ENCODE measurements around the gene PDIK1L.

Gene PDIK1L

DNA sequence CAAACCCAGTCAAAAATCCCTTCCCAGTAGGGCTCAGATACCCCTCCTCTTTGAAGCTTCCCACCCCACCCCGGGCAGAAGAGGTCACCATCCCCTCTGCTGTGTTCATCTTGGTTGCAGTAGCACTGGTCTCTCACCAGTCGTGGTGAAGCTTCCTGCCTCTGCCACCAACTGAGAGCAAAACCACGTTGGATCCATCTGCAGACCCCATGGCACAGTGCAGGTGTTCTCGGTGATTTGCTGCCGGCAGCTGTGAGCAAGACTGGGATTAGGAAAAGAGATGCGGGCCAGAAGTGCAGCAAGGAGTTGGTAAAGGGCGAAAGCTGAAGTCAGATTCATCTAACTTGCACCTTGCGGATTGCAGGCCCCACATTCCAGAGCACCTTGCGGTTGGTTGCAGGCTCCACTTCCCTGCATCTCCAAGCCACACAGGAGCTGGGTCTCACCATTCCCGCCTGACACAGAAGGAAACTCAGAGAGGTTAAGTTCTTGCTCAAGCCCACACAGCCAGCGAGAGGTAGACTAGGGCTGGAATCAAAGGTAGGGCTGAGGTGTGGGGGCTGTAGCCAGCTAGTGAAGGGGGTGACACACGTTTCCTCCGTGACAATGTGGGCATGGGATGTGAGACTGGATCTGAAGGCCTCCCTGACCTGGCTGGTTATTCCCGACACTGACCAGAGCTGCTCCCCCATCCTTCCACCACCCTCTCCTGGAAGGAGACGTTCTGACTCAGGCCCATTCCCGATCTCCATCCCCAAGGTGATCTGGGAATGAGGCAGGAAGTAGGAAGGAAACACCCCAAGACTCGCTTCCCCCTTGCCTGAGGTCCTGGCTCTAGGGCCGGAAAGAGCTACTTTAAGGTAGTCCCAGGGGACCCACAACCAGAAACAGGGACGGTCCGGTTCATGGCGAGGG, 44.0 kb downstream of the PDIK1L start:
- no peak for DNase-seq (ENCODE audit: low read depth, low spot score)

DNA sequence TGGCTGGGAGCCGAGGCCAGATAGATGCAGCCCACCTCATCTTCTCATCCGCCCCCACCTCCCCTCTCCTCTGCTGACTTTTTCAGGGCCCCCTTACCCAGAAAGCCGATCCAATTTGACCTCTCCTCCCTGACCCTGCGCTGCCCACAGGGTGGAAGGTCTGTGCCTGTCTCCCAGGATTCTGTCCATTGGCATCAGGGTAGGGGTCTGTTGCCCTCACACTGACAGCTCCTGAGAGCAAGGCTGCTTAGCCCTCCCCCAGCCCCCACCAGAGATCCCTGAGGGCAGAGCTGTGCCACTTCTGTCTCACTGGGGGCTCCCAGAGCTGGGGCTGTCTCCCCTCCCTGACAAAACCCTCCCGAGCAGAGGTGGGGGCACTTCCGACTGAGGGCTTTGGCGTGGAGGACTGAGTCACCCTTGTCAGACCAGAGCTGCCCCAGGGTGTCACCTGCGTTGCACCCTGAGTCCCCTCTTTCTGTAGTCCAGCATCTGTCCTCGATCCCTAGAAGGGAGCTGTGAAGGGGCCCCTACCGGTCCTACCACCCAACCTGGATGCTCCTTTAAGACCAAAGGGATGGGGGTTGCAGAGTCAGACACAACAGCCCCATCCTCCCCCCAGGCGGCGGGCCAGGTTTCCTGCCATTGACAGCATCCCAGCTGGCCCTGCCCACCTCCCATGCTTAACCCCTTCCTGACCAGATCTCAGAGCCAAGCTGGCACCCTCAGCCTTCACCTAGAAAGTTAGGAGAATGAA, 44.8 kb downstream of the PDIK1L start:
- DNase-seq (ENCODE audit: low read depth, low spot score), result no peak

DNA sequence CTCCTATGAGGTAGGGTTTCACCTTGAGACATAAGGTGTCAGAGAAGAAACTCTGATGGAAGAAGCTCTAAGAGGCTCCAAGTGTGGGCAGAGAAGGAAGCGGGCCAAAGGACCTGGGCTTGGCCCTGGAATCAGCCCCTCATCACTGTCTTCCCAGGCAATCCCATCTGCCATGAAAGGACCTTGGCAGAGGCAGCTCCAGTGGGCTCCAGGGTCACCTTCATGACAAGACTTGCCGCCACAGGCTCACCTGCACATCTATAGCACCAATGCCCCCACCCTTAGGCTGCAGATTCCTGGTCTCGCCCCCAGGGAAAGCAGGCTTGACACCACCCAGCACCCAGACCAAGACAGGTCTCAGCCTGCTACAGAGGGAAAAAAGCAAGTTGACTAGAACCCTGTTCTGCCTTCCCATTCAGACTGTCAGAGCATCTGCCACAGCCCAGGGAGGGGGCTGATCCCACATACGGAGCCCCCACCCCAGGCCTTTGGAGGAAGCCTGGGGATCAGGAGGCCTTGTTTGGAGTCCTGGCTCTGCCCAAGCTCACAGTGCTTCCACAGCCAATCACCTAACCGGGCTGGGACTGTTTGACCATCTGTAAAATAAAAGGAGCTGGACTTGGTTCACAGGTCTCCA, 46.8 kb downstream of the PDIK1L start:
- no peak for DNase-seq (ENCODE audit: low read depth, low spot score)

DNA sequence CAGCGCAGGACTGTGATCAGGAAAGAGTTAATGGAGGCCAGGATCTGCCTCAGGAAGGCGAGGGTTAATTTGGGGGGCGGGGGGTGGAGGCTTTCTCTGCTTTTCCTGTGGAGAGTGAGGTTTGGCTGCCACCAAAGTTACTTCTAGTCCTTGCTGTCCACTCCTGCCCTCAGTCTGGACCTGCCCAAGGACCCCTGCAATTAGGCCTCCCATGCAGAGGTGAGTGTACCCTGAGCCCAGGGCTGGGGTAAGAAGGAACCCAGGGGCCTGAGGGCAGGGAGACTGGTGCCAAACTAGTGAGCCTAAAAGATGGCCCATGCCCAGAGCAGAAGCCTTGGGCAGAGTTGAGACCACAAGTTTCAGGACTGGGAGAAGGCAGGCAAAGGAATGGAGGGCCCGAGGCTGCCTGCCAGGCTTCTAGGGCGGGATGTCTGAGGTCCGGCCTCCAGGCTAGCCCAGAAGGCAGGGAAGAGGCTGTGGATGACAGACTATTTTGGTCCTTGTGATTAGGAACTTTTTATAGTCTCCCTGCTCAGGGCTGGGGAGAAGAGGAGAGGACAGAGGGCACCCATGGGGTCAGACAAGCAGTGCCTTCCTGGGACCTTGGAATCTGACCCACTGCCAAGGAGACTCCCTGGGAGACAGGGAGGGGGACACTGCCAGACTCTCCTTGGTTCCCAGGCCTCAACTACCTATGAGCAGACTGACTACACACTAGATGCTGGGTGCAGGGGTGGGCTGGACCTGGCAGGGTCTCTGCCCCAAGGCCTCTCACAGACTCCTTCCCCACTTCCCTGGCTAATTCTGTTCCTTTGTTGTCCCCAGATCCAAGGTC, 47.5 kb downstream of the PDIK1L start, which contains the start of gene FAM110D:
Gene FAM110D (plus strand): TSS at position 172 of the 835 bp plus-strand sequence. CDS start 2,213 bp downstream, outside the sequence.
- no peak for DNase-seq (ENCODE audit: low read depth, low spot score)

DNA sequence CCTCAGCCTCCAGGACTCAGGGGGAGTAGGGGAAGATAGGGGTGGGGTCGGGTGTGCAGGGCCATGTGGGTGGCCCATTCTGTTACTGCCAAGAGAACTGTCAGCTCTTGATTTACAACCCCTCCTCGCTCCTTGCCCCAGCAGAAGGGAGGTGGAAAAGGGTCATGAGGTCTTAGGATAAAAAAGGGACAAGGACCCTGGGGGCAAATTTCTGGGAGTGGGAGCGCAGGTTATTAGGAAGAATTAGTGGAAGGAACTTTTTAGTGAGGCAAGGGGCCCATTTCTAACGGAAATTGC, 48.1 kb downstream of the PDIK1L start:
- no peak for DNase-seq (ENCODE audit: low read depth, low spot score)

DNA sequence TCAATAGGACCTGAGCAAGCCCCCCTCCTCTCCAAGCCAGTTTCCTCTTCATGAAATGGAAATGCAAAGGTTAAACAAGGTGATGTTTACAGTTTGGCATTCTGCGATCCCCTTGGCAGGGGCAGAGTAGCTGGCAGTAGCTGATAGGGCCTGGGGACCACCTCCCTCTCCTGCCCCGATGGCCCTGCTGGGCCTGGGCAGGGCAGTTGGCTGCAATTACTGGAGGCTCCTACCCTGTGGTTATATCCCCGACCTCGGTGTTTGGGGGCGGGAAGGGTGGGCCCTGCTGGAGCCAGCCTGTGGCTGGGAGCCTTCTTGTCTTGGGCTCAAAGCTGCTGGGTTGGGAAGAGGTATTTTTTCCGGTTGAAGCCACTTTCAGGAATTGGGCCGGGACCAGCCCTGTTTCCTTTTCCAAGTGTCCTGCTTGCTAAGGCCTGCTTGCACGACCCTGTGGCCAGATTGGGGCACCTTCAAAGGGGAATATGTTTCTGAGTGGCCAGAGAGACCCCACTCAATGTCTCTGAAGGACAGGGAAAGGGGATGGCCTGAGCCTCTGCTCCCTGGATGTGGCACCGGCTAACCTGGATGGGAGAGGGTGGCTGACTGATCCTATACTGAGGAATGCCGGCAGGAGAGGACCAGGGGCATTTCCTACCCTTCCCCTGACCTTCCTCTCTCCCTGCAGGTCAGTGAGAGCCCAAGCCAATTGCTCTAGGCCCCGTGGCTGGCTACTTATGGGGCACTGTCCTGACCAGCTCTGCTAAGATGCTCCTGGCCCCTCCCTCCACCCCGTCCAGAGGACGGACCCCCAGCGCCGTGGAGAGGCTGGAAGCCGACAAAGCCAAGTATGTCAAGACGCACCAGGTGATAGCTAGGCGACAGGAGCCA, 49.1 kb downstream of the PDIK1L start:
- DNase-seq (ENCODE audit: low read depth, low spot score), result no peak

DNA sequence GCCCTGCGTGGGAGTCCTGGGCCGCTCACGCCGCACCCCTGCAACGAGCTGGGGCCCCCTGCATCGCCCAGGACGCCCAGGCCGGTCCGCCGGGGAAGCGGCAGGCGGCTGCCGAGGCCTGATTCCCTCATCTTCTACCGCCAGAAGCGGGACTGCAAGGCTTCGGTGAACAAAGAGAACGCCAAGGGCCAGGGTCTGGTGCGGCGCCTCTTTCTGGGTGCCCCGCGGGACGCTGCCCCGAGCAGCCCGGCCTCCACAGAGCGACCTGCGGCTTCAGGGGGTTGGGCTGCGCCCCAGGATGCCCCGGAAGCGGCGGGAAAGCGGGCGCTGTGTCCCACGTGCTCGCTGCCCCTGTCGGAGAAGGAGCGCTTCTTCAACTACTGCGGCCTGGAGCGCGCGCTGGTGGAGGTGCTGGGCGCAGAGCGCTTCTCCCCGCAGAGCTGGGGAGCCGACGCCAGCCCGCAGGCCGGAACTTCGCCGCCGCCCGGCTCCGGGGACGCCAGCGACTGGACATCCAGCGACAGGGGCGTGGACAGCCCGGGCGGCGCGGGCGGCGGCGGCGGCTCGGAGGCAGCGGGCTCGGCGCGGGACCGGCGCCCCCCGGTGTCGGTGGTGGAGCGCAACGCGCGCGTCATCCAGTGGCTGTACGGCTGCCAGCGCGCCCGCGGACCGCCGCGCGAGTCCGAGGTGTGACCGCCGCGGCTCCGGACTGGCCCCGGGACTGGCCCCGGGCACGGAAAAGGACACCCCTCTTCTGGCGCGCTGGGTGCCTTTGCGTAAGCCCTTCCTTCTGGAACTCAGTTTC, 50.0 kb downstream of the PDIK1L start:
- DNase-seq (ENCODE audit: low read depth, low spot score), result no peak

DNA sequence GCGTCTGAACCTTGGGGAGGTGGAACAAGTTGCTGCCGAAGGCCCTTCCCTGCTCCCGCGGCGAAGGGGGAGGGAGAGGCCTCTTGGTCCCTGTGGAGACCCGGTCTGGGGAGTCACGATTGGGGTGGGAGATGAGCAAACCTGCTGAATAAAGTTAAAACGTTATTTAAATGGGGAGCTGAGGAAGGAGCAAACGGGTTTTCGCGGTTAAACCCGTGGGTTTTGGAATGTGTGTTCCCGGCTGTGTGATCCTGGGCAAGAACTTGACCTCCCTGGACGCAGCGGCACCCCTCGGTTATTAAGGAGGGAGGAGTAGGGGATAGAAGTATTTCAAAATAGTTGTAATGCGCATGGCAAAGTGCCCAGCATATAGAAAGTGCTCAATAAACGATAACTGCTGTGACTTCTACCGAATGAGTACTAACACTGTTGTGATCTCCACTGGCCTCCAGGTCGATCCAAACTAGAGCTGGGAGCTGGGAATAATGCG, 50.6 kb downstream of the PDIK1L start:
- DNase-seq (ENCODE audit: low read depth, low spot score), result no peak

DNA sequence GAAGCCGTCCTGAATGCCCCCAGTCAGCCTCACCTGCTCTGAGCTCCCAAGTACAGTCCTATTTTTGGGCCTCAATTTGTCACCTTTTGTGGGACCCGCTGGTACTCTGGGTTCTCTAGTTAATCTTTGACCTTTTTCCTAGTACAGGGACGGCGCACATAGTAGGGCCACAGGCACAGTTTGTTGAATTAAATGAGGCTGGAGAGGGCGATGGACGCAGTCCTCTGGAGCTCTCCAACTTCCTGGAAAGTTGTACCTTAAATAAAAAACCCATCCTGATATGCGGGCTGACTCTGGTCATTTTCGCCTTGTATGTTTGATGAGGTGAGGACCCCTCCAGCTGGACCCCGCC, 52.0 kb downstream of the PDIK1L start:
- no peak for DNase-seq (ENCODE audit: low read depth, low spot score)

DNA sequence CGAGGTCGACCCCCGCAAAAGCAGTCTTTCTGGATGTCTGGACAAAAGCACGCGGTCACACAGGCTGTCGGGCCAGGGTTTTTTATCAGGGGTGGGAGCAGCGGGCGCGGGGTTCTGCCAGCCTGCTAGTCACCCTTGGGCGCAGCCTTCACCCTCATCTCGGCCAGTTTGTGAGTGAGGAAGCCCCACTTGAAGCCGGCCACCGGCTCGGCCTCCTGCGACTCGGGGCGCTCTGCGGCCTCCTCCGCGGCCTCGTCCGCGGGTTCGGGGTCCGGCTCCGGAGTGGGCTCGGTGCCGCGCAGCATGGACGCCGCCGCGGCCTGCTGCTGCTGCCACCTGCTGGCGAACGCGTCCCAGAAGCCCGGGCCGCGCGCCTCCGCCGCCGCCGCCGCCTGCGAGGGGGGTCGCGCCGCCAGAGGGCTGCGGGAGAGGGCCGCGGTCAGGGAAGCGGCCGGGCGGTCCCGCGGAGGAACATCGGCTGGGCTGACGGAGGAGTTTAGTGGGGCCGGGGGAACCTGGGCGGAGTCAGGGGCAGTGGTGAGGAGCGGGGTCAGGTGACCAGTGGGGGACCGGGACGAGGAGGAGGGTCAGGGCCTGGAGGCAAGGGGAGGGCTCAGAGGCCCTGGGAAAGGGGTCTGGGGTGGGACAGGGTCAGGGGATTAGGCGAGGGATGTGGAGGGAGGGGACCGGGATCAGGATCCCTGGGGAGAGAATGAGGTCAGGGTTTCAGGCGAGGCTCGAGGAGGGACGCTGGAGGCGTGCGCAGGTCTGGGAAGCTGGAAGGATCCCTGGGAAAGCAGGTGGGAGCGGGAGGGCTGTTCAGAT, 52.6 kb downstream of the PDIK1L start:
- no peak for DNase-seq (ENCODE audit: low read depth, low spot score)

DNA sequence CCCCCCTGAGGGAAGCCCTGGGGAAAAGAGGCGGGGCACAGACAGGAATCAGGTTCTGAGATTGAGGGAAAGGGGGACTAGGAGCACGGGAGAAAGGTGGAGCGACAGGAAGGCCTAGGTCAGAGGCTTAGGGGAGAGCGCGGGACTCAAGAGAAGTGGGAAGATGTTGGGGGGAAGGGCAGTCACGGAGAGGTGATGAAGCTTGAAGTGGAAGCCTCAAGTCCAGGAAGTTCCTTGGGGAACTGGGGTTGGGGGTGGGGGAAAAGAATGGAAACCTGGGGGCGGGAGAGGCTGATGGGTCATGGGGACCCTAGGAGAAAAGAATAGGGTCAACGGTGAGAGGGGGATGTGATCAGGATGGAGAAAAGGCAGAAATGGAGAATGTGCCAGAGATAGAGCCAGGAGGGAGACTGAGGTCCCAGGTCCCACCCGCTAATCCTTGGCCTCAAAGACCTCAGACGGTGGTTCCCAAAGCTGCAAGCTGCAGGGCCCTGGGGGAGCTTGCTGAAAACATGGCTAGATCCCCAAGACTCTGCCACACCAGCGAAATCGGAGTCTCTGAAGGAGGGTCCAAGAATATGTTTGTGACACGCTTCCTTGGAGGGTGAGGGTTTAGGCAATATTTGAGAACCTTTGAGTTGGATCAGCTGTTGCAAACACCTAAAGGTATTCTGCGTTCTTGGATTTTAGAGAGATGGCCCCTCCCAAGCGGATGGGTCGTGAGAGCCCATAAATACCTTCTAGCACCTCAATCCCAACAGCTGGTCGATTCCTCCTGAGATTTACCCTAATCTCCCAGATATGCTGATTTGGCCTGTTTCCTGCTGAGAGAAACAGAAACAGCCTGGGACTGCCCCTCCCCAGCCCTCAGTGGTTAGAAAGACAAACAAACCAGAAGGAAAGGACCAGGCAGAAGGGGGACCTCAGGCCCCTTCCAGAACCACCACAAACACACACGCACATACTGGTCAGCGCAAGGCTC, 53.5 kb downstream of the PDIK1L start:
- DNase-seq (ENCODE audit: low read depth, low spot score), result no peak

DNA sequence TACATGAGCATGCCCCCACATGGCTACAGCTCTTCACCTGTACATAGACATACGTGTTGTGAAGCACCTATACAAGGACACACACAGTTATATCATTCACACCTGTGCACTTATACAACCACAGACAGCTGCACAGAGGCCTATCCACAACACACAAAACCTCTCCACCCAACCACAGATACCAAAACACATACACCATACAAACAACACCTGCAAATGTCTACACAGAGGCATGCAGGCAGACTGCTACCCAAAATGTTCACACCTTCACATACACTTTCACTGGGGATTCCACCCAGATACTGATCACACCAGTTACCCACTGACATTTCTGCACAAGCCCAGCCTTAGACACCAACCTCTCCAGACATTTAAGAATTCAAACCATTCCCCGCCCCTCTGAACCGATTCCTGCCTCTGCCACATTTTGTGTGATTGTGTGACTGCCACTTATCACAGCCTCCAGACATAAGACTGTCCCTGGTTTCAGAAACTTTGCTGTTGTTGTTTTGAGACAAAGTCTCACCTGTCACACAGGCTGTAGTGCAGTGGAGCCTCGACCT, 55.2 kb downstream of the PDIK1L start:
- no peak for DNase-seq (ENCODE audit: low read depth, low spot score)

DNA sequence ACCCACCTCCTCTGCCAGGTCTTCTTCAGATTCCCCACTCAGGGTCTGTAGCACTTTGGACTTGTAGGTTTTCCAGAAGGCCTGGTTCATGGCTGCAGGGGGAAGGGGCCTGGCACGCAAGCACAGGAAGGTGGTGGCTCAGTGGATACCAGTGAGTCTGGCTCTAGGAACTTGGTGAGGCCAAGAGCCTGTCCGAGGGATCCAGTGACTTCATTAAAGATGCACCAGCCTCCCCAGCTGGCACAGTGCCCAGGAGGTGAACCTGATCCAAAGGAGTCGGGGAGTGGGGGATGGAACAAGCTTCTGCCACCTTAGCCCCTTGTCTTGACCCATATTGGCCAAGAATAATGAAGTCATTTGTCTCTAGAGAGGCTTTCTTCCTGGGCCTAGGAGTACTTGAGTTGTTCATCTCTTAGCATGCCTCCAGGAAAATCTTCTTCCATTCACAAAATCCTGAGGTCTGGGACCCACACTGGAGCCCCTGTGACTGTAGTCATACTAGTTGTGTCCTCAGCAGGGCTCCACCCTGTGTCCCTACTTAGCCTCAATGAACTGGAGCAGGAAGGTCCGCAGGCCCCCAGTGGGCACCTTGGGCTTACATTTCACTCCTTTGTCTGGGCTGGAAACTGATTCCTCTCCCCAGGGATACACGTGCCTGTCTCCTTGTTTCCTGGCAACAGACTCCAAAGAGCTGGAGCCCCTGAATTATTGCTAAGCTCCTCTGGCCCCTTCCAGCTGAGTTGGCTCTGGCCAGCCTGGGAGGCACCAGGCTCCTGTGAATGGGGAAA, 57.0 kb downstream of the PDIK1L start, which contains the start of gene C1orf232:
Gene C1orf232 (minus strand): TSS at position 554 of the 788 bp plus-strand sequence. CDS start 464 bp downstream, at position 90.
- no peak for DNase-seq (ENCODE audit: low read depth, low spot score)

DNA sequence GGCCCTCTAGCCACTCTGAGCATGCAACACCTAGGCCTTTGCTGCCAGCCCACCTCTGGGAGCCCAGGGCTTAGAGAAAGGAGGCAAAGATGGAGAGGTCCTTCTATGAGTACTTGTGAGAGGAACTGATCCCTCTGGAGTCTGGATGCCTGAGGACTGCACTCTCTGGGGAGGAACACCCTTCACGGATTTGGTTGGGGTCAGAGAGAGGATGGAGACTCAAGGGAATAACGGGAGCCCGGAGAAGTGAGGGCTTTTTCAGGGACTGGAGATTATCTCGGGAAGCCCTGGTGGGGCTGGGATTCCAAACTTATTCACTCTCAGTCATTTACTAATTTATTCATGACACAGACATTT, 57.6 kb downstream of the PDIK1L start:
- no peak for DNase-seq (ENCODE audit: low read depth, low spot score)

DNA sequence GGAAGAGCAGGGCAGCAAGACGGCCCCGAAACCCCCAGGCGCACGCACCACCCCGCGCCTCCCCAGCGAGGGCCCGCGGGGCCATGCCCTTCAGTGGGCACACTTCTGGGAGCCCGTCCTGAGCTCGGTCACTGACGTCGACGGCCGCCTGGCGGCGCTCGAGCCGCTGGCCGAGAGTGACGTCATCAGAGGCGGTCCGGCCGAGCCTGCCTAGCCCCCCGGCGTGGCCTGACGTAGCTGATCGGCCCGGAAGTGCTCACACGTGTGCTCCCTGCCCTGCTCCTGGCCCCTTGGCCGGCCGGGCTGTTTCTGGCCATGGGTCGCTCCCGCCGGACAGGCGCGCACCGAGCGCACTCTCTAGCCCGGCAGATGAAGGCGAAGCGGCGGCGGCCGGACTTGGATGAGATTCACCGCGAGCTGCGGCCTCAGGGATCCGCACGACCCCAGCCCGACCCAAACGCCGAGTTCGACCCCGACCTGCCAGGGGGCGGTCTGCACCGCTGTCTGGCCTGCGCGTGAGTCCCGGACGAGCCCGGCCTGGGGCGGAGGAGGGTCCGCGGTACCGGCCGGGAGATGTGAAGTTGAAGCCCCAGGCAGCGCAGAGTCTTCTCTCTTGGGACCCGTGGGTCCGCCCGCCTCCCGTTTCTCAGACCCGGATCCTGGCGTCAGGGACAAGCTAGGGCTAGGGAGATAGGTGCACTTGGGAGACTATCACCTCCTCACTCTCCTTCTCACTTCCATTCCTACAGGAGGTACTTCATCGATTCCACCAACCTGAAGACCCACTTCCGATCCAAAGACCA, 58.2 kb downstream of the PDIK1L start, which contains the start of gene ZNF593:
Gene ZNF593 (plus strand): TSS at position 240 of the 803 bp plus-strand sequence. CDS start 76 bp downstream, at position 316.
- peak; percentile 67 for DNase-seq (ENCODE audit: low read depth, low spot score)
